Activated naive CD8-positive, alpha-beta T cell treated with anti-CD3 and anti-CD28 coated beads, Interleukin-2, amount 50 U/mL, for 24 hours (primary cell): ENCODE measurements around the gene HOGA1.
"Not testable (repeated sequence)": the region's sequence is repeated elsewhere in the genome, so short reads cannot be mapped to it uniquely, and the experiment has no call there.

Experiments used
- ATAC-seq: fragments of 150-1000 bp; cut with Tn5 transposase; one replicate; pipeline ENCODE4 v1.10.0; 2021
- DNase-seq: peaks from one replicate; pipeline ENCODE4 v3.0.0; 2021
- H3K27ac Mint-ChIP-seq: one replicate; pipeline ENCODE4 v1.8.0; 2021; ENCODE audit warnings: mild to moderate bottlenecking, mixed read lengths
- H3K27me3 Mint-ChIP-seq: one replicate; pipeline ENCODE4 v1.8.0; 2021; ENCODE audit warnings: mixed read lengths
- H3K36me3 Mint-ChIP-seq: one replicate; pipeline ENCODE4 v1.8.0; 2021; ENCODE audit warnings: low read depth, mixed read lengths
- H3K4me1 Mint-ChIP-seq: one replicate; pipeline ENCODE4 v1.8.0; 2021; ENCODE audit warnings: mixed read lengths
- H3K4me3 Mint-ChIP-seq: one replicate; pipeline ENCODE4 v1.8.0; 2021; ENCODE audit warnings: mild to moderate bottlenecking, moderate library complexity, mixed read lengths
- H3K9me3 Mint-ChIP-seq: one replicate; pipeline ENCODE4 v1.8.0; 2021; ENCODE audit warnings: mixed read lengths

HOGA1 gene

DNA sequence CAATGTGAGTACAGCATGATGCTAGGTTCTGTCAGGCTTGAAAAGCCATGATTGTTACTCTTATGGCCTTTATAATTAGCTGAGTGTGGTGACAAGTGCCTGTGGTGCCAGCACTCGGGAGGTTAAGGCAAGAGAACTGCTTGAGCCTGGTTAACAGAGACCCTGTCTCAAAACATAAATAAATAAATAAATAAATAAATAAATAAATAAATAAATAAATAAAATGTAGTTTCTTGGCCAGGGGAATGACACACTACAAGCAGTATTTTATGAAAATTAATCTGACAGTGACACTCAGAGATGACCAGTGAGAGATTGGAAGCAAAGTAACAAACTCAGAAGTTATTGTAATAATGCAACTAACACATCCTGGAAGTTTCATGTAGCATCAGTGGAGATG is 51.4 kb downstream of the HOGA1 start:
- Mint-ChIP-seq H3K9me3 (peaks cover 4% of the 10 kb centered on the region), H3K4me3 (no peak overlapping the region), H3K4me1 (peaks cover 23% of the 10 kb centered on the region), H3K27me3 (peaks cover 4% of the 10 kb centered on the region), H3K27ac (no peak overlapping the region), H3K36me3 (peaks cover 7% of the 10 kb centered on the region)
- ATAC-seq (no peak), DNase-seq (no peak)

DNA sequence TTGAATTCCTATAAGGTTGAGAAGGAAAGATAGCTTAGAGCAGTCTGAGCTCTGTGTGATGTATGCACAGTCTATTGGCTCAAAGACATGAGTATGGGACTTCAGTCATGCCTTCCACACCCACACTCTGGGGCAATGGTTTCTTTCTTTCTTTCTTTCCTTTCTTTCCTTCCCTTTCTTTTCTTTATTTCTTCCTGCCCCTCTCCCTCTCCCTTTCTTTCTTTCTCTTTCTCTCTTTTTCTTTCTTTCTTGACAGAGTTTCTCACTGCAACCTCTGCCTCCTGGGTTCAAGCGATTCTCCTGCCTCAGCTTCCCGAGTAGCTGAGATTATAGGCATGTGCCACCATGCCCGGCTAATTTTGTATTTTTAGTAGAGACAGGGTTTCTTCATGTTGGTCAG is 54.9 kb downstream of the HOGA1 start:
- H3K27ac Mint-ChIP-seq, ATAC-seq, DNase-seq, H3K4me3 Mint-ChIP-seq, H3K36me3 Mint-ChIP-seq, H3K9me3 Mint-ChIP-seq, H3K27me3 Mint-ChIP-seq: not testable (repeated sequence)
- peaks cover 26% of the 10 kb centered on the region for H3K4me1 Mint-ChIP-seq

DNA sequence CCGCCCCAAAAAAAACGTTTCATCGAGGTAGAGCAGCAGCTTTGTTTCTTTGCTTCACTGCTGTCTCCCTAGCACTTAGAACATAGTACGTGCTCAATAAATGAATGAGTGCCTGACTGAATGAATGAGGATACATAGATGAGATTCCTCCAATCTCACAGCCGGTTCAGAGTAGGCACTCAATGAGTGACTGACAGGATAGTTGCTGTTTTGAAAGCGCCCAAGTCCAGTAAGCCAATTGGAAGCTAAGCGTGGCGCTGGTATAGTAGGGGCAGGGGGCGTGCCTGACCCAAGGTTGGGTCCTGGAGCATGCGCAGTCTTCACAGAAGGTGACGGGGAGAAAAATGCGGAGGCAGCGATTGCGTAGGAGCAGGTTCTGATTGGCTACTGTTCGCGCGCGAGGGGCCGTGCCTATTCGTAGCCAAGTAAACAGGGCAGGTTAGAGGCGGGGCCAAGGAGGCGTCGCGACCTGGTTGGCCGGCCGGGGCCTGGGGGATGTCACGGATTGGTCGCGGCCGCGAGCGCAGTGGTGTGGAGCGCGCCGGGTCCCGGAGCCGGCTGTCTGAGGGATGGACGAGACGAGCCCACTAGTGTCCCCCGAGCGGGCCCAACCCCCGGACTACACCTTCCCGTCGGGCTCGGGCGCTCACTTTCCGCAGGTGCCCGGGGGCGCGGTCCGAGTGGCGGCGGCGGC is 56.1 kb downstream of the HOGA1 start, which contains the start of gene PI4K2A:
TSS of gene PI4K2A (plus strand) at position 498 of the 694 bp plus-strand sequence. CDS start at position 570, 72 bp downstream.
- ATAC-seq: peak; percentile 99
- peaks cover 11% of the 10 kb centered on the region for H3K36me3 Mint-ChIP-seq
- peak within 1 kb of the TSS; percentile 98 for H3K27ac Mint-ChIP-seq
- H3K4me1 Mint-ChIP-seq: peaks cover 26% of the 10 kb centered on the region
- peak within 1 kb of the TSS; percentile 94 for H3K4me3 Mint-ChIP-seq
- DNase-seq: peak; percentile 99
- H3K9me3 Mint-ChIP-seq: peaks cover 4% of the 10 kb centered on the region
- peaks cover 2% of the 10 kb centered on the region for H3K27me3 Mint-ChIP-seq

DNA sequence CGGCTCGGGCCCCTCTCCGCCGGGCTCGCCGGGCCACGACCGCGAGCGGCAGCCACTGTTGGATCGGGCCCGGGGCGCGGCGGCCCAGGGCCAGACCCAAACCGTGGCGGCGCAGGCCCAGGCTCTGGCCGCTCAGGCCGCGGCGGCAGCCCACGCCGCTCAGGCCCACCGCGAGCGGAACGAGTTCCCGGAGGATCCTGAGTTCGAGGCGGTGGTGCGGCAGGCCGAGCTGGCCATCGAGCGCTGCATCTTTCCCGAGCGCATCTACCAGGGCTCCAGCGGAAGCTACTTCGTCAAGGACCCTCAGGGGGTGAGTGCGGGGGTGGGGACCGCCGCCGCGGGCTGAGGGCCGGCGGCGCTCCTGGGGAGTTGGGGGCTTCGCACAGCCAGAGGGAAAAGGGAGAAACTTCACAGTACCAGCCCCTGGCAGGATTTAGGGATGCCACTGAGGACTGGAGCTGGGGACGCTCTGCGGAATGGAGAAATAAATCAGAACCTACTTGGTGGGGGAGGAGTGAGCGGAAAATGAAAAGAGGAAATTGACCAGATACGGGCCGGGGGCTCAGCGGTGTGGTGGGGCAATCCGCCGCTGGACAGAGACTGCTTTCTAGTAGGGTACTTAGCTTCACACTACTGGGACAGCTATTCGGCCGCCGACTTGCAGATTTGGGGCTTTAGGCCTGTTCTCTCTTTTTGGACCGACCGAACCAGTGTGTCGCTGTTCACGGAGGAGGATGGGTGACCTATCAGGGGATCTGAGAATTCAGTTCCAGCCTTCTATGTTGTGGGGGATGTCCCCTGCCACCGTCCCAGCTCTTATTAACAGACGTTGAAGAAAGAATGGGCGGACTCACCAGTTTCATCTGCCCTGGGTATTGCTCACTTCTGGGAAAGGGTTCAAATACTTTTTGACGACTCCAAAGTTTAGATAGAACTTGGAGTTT is 57.0 kb downstream of the HOGA1 start:
- H3K4me3 Mint-ChIP-seq: peak overlapping the region; percentile 94
- H3K4me1 Mint-ChIP-seq: peaks cover 26% of the 10 kb centered on the region
- H3K36me3 Mint-ChIP-seq: peaks cover 15% of the 10 kb centered on the region
- H3K27me3 Mint-ChIP-seq: peaks cover 2% of the 10 kb centered on the region
- ATAC-seq (no peak), DNase-seq (peak; percentile 30)
- H3K9me3 Mint-ChIP-seq: peaks cover 4% of the 10 kb centered on the region
- peak overlapping the region; percentile 80 for H3K27ac Mint-ChIP-seq

DNA sequence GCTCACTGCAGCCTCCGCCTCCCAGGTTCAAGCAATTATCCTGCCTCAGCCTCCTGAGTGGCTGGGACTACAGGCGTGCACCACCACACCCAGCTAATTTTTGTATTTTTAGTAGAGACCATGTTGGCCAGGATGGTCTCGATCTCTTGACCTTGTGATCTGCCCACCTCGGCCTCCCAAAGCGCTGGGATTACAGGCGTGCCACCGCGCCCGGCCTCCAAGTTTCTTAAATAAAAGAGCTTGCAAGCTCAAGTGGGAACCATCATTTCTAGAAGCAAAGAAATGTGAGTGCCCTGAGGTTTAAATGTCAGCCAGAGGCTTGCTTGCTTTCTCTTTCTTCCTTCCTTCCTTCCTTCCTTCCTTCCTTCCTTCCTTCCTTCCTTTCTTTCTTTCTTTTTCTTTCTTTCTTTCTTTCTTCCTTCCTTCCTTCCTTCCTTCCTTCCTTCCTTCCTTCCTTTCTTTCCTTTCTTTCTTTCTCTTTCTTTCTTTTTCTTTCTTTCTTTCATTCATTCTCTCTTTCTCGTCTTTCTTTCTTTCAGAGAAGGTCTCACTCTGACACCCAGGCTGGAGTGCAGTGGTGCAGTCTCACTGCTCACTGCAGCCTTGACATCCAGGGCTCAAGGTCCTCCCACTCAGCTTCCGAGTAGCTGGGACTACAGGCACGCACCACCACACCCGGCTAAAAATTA is 58.4 kb downstream of the HOGA1 start:
- peaks cover 26% of the 10 kb centered on the region for H3K4me1 Mint-ChIP-seq
- DNase-seq, H3K9me3 Mint-ChIP-seq, ATAC-seq, H3K27ac Mint-ChIP-seq, H3K27me3 Mint-ChIP-seq: not testable (repeated sequence)
- H3K36me3 Mint-ChIP-seq: peaks cover 15% of the 10 kb centered on the region
- H3K4me3 Mint-ChIP-seq: peak overlapping the region; percentile 94

DNA sequence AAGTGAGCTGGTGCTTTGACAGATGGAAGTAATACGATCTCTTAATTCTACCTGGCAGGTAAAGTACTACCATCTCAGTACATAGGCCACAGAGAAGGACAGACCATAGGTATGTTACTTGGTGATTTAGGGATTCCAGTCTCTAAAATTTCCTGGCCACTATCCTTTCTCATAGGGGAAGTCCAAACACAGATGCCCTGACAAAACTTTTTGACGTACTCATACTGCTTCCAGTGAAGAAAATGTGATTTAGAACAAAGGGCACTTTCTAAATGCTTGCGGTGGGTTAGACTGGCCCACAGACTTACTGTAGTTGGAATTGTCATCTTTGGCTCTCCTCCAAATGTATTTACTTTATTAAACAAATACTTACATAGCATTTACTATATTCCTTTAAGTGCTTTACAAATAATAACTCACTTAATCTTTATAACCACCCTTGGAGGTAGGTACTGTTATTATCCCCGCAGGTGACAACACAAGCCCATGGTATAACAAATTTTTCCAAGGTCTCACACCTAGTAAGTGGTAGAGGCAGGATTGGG is 59.3 kb downstream of the HOGA1 start:
- DNase-seq (no peak), ATAC-seq (no peak)
- Mint-ChIP-seq H3K27me3 (peaks cover 2% of the 10 kb centered on the region), H3K27ac (no peak overlapping the region), H3K4me1 (peaks cover 29% of the 10 kb centered on the region), H3K36me3 (peaks cover 15% of the 10 kb centered on the region), H3K4me3 (no peak overlapping the region), H3K9me3 (peaks cover 4% of the 10 kb centered on the region)

DNA sequence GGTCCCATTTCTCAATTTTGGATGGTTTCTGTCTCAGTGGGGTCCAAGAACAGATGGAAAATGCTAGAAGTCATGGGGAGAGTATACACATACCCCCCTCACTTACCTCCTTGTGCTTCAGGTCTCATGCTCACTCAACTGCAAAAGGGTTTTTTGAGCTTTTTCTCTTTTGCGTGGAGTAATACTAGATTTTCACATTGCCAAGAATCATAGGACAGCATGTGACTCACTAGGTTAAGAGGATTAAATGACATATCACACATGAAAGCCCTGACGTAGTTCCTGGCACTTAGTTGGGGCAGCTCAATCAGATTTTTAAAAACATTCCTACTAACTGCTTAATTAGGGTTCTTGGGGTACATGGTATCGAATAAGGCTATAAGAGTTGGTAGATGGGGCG is 60.7 kb downstream of the HOGA1 start:
- Mint-ChIP-seq H3K9me3 (peaks cover 4% of the 10 kb centered on the region), H3K4me1 (peaks cover 39% of the 10 kb centered on the region), H3K27me3 (peaks cover 2% of the 10 kb centered on the region), H3K4me3 (no peak overlapping the region), H3K27ac (no peak overlapping the region), H3K36me3 (peaks cover 15% of the 10 kb centered on the region)
- DNase-seq (no peak), ATAC-seq (no peak)

DNA sequence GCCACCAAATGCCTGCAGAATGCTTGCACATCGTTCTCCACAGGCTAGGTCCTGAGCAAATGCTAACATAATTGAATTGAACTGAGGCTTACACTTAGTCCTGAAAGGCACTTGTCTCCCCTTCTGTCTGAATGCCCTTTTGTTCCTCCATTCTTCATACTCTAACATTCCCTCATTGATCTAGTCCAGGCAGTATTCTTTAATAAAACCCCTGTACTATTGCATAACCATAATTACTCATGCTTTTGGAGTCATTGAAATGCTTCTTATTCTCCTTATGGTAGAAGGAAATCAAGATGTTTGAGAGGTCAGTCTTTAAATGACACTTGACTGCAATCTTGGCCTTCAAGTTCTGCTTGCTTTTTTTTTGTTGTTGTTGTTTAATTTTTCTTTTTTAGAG is 63.4 kb downstream of the HOGA1 start:
- DNase-seq: no peak
- peaks cover 12% of the 10 kb centered on the region for H3K36me3 Mint-ChIP-seq
- no peak for ATAC-seq
- no peak overlapping the region for H3K4me3 Mint-ChIP-seq
- H3K27me3 Mint-ChIP-seq: no peaks in the 10 kb centered on the region
- peaks cover 27% of the 10 kb centered on the region for H3K4me1 Mint-ChIP-seq
- no peak overlapping the region for H3K27ac Mint-ChIP-seq
- no peaks in the 10 kb centered on the region for H3K9me3 Mint-ChIP-seq

DNA sequence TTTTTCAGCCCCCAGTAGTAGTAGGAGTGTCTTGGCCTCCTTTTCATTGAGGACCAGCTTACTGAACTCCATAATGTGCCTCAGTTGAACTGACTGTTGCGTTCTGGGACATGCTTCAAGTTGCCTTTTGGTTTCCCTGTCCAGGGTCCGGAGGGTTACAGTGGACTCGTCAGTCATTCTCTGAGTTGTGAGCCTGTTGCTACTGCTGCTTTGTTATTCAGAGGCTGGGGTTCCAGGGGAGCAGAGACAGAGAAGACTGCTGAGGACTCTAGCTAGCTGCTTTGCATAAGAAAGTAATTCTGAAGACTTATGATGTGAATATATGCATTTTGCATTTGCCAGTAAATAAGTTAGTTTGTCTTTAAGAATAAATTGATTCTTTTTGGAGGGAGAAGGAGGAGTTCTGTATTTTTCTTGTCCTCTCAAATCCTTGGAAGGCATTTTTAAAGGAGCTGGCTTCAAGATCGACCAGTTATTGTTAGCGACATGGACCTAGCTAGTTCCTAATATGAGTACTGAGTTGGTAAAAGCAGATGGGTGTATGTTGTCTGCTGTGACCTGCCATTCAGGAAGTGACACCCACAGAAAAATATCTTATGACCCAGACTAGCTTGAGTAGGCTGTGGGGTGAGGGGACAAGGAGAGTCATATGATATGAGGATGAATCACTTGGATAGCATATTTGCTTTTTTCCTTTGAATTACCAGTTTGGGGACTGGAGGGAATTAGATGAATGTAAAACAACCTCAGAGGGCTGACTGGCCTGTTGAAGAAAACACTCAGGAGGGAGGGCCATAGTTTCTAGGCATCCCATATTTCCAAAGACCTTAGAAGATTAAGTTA is 64.6 kb downstream of the HOGA1 start:
- Mint-ChIP-seq H3K4me1 (peaks cover 19% of the 10 kb centered on the region), H3K27me3 (no peaks in the 10 kb centered on the region), H3K4me3 (peak overlapping the region; percentile 5), H3K36me3 (peaks cover 22% of the 10 kb centered on the region), H3K27ac (peak overlapping the region; percentile 61), H3K9me3 (no peaks in the 10 kb centered on the region)
- ATAC-seq (peak; percentile 99), DNase-seq (peak; percentile 13)

DNA sequence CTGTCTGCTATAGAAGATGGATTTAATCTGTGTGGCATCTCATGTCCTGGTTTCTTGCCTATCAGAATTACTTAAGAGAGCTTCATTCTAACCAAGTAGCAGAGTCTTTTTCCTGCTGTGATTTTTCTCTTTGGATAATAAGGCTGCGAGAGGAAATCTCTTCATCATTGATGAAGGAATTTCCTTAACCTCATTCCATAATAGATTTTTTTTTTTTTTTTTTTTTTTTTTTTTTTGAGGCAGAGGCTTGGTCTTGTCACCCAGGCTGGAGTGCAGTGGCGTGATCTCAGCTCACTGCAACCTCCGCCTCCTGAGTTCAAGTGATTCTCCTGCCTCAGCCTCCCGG is 65.2 kb downstream of the HOGA1 start:
- not testable (repeated sequence) for H3K27me3 Mint-ChIP-seq, DNase-seq, ATAC-seq, H3K9me3 Mint-ChIP-seq
- peak overlapping the region; percentile 61 for H3K27ac Mint-ChIP-seq
- peaks cover 23% of the 10 kb centered on the region for H3K36me3 Mint-ChIP-seq
- peaks cover 19% of the 10 kb centered on the region for H3K4me1 Mint-ChIP-seq
- peak overlapping the region; percentile 5 for H3K4me3 Mint-ChIP-seq

DNA sequence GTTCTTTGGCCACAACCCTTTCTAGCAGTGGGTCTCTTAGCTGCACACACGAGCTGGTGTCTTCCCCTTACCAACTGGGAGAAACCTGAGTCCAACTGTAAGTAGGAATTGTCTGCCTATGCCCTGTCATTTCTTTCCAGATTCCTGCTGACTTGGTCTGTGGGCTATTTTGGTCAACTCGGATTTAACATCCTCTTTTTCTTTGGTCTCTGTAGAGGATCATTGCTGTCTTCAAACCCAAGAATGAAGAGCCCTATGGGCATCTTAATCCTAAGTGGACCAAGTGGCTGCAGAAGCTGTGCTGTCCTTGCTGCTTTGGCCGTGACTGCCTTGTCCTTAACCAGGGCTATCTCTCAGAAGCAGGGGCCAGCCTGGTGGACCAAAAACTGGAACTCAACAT is 66.5 kb downstream of the HOGA1 start:
- ATAC-seq (no peak), DNase-seq (no peak)
- no peak overlapping the region for H3K27ac Mint-ChIP-seq
- peaks cover 19% of the 10 kb centered on the region for H3K4me1 Mint-ChIP-seq
- H3K9me3 Mint-ChIP-seq: no peaks in the 10 kb centered on the region
- H3K27me3 Mint-ChIP-seq: no peaks in the 10 kb centered on the region
- H3K36me3 Mint-ChIP-seq: peaks cover 18% of the 10 kb centered on the region
- no peak overlapping the region for H3K4me3 Mint-ChIP-seq

DNA sequence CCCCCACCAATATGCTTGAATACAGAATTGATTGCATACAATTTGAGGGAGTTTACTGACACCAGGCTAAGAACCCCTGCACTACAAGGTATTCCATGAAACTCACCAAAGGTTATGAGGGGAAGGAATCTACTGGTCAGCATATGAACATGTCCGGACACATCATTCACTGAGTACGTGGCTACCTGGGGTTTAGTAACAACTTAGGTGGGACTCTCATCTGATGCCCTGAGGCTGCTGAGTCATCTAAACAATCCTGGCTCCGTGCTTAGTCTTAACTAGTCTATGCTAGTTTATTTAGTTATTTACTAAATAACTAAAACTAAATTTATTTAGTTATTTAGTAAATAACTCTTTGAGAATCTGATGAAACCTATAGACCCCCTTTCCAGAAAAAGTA is 67.6 kb downstream of the HOGA1 start:
- DNase-seq (no peak), ATAC-seq (no peak)
- Mint-ChIP-seq H3K27ac (no peak overlapping the region), H3K36me3 (peaks cover 16% of the 10 kb centered on the region), H3K9me3 (no peaks in the 10 kb centered on the region), H3K27me3 (no peaks in the 10 kb centered on the region), H3K4me3 (no peak overlapping the region), H3K4me1 (peaks cover 19% of the 10 kb centered on the region)

DNA sequence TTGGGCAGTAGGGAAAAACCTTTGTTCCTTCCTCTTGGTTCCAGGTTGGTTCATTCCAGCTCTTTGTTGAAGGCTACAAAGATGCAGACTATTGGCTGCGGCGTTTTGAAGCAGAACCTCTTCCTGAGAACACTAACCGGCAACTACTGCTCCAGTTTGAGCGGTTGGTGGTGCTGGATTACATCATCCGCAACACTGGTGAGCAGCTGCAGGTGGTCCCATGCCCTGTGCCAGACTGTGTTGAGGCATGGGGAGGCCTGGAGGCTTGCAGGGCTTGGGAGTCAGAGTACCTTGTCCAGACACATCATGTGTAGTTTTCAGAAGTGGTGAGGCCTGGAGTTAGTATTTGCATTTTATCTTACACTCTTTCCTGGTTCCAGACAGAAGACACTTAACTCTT is 72.6 kb downstream of the HOGA1 start:
- DNase-seq: no peak
- no peak for ATAC-seq
- Mint-ChIP-seq H3K4me1 (no peaks in the 10 kb centered on the region), H3K9me3 (no peaks in the 10 kb centered on the region), H3K27ac (no peak overlapping the region), H3K36me3 (peaks cover 28% of the 10 kb centered on the region), H3K27me3 (no peaks in the 10 kb centered on the region), H3K4me3 (no peak overlapping the region)

DNA sequence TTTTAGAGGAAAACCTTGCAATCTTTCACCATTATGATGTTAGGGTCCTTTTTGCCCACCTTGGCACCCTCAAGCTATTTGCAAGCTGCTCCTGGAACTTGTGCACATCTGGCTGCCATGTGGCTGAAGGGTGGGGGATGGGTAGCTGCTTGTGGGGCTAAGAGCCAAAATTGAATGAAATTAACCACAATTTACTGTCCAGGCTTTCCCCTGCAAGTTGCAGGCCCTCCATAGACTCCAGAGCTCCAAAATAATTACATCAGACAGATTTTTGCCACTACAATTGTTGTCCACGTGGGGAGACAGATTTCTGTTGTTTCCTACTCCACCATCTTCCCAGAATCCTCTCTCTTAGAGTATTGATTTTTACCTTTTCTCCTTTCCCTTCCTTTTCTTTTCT is 75.4 kb downstream of the HOGA1 start:
- ATAC-seq (no peak), DNase-seq (no peak)
- H3K27me3 Mint-ChIP-seq: no peaks in the 10 kb centered on the region
- no peak overlapping the region for H3K27ac Mint-ChIP-seq
- H3K4me3 Mint-ChIP-seq: no peak overlapping the region
- no peaks in the 10 kb centered on the region for H3K9me3 Mint-ChIP-seq
- H3K36me3 Mint-ChIP-seq: peaks cover 27% of the 10 kb centered on the region
- no peaks in the 10 kb centered on the region for H3K4me1 Mint-ChIP-seq
